Measurements from ENCODE around the gene S100P. TPM values are rescaled to one million over a fixed set of nuclear protein-coding genes. Genes with fewer than 3 reads are reported as not detected.

Gene S100P
- total RNA-seq = not detected in 2 replicates

DNA sequence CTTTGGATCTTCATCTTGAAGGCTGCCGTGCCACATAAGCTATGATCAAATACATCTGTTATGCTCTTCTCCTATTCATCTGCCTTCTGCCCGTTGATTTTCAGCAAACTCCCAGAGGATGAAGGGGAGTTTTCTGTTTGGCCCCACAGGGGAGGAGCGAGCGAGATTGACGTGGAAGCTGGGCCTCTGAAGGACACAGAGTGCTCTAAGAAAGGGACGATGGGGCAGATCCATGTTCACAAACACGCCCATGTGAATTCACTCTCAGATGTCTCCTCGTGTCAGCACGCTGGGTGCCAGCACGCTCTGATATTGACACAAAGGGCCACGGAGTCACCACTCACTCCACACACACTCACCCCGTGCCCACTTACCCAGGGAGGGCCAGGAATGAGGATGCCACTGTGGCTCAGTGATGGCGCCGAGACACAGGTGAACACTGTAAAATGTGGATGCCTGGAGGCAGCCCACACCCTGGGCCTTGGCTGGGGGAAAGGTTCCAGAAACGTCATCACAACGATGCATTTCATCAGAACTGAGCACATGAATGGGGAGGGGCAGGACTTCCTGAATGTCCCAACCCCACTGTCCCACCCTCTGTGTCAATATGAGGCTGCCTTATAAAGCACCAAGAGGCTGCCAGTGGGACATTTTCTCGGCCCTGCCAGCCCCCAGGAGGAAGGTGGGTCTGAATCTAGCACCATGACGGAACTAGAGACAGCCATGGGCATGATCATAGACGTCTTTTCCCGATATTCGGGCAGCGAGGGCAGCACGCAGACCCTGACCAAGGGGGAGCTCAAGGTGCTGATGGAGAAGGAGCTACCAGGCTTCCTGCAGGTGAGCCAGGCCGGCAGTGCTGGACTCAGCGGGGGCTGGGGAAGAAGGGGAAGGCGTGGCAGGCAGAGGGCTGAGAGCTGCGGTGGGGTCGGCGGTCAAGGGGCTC, at the start of gene S100P:
Gene S100P (plus strand): TSS at position 648 of the 946 bp plus-strand sequence. CDS start 55 bp downstream, at position 703.

DNA sequence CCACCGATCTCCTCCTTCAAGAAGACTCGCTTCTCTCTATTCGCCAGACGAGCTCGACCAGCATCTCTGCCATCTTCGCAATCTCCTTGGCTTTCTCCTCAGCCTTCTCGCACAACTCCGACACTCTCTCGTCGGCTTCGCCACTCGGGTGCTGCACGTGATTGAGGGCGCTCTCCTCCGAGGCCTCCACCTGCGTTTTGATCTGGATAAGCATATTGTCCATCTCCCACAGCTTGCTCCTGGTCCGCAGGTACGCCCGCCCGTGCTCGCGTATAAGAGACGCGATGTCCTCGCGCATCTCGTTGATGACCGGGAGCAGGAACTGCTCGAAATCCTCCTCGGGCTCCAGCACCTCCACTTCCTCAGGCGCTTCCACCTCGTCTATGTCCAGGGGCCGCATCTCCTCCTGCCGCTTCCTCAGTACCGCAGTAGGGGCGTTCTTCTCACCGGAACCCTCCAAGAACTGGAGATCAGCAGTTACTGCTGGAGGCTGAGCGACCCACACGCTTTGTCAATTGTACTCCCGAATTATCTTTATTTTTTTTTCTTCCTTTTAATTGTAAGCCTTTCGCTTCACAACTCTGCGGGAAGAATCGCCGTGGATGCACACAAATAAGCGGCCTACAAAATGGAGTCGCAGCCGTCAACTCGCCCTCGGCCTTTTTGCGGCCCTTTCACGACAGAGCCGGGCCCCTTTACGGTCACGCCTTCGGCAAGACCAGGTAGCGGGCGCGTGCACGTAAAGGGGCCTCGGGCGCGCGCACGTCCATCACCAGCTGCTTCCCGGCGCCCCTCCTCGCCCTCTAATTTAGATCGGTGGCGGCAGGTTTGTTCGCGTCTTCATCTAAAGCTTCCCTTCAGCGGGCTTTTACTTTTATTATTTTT, 15.8 kb downstream of the S100P start, which contains the start of gene MRFAP1L1:
Gene MRFAP1L1 (minus strand): TSS at position 636 of the 885 bp plus-strand sequence. CDS start 236 bp downstream, at position 400.

DNA sequence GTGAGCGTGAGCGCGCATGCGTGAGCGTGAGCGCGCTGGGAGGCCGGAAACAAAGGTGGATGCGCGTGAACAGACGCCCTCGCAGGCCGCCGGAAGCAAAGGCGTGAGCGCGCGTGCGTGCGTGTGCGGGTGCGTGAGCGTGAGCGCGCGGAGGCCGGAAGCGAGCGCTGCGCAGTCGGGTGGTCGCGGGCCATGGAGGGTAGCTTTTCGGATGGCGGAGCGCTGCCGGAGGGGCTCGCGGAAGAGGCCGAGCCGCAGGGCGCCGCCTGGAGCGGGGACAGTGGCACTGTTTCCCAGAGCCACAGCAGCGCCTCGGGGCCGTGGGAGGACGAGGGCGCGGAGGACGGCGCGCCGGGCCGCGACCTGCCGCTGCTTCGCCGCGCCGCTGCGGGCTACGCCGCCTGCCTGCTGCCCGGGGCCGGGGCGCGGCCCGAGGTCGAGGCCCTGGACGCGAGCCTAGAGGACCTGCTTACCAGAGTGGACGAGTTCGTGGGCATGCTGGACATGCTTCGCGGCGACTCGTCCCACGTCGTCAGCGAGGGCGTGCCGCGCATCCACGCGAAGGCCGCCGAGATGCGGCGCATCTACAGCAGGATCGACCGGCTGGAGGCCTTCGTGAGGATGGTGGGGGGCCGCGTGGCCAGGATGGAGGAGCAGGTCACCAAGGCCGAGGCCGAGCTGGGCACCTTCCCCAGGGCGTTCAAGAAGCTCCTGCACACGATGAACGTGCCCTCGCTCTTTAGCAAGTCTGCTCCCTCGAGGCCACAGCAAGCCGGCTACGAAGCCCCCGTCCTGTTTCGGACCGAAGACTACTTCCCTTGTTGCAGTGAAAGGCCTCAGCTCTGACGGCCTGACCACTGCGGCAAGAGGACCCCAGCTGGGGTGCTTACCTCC, 22.6 kb downstream of the S100P start, which contains the start of gene BLOC1S4:
Gene BLOC1S4 (plus strand): TSS at position 157 of the 894 bp plus-strand sequence. CDS start 36 bp downstream, at position 193.

Other genes starting within 250 kb of the S100P start
- under 0.01 and 0.06 TPM in 2 replicates for gene PPP2R2C, start 221.3 kb upstream of the S100P start, total RNA-seq
- 19.5 and 19.6 TPM in 2 replicates for gene MAN2B2, start 118.7 kb upstream of the S100P start, total RNA-seq
- gene MRFAP1, start 53.2 kb upstream of the S100P start, total RNA-seq = 111 and 133 TPM in 2 replicates
- gene MRFAP1L1, start 16.0 kb downstream of the S100P start, total RNA-seq = 62.0 and 62.4 TPM in 2 replicates
- gene BLOC1S4, start 22.3 kb downstream of the S100P start, total RNA-seq = 9.3 and 12.7 TPM in 2 replicates
- gene KIAA0232, start 88.8 kb downstream of the S100P start, total RNA-seq = 19.9 and 21.0 TPM in 2 replicates
- gene TBC1D14, start 215.9 kb downstream of the S100P start, total RNA-seq = 34.7 and 35.1 TPM in 2 replicates

Data from aortic smooth muscle cell (primary cell).